Erythroblast (primary cell): Measurements from ENCODE around the gene PSMB10.

Source experiments
- GATA1 ChIP-seq: IDR thresholded peaks from 2 replicates; pipeline ENCODE4 v1.6.1; 2011; ENCODE audit warnings: low read depth, mild to moderate bottlenecking, control low read depth, low read length, moderate library complexity
- POLR2A ChIP-seq: IDR thresholded peaks from 2 replicates; pipeline ENCODE4 v1.6.1; 2011; ENCODE audit warnings: mild to moderate bottlenecking, low read length

DNA sequence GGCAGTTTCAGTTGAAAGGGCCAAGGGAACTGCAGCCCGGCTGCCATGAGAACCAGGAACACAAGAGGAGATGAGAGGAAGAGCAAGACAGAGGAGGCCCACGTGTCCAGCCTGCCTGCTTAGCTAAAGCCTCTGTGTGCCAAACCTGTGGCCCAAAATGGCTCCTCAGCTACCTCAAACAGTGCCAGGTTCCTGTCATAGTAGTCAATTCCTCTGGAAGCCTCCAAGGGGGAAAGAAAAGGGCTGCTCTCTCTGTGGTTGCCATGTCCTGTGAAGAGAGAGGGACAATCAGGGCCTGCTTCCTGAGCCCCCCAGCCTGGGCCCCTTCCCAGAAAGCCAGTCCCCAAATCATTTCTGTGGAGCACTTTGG, 26.6 kb upstream of the PSMB10 start:
- TF ChIP-seq GATA1 = no peak
- no peak for TF ChIP-seq POLR2A
